HepG2 (cell line): ENCODE measurements around the gene CCSER2. TPM values are rescaled to one million over a fixed set of nuclear protein-coding genes. Genes with fewer than 3 reads are reported as not detected.

Experiments used
- IKZF4 ChIP-seq: sonication (generic); formaldehyde crosslinking; IDR thresholded peaks from 2 replicates; pipeline ENCODE4 v1.5.1; 2020; ENCODE audit warnings: borderline replicate concordance, mild to moderate bottlenecking, low read depth, missing genetic modification reagents; ENCODE audit errors: not compliant biosample characterization
- KLF15 ChIP-seq: sonication (generic); formaldehyde crosslinking; IDR thresholded peaks from 2 replicates; pipeline ENCODE4 v1.8.1; 2023; ENCODE audit warnings: borderline replicate concordance, mild to moderate bottlenecking, inconsistent platforms, missing genetic modification reagents, mixed read lengths
- MIER3 ChIP-seq: IDR thresholded peaks from 2 replicates; pipeline ENCODE4 v1.6.1; 2016; ENCODE audit warnings: missing compliant biosample characterization, borderline replicate concordance
- MLX ChIP-seq: IDR thresholded peaks from 2 replicates; pipeline ENCODE4 v1.6.1; 2016
- MTF1 ChIP-seq: sonication (generic); formaldehyde crosslinking; IDR thresholded peaks from 2 replicates; pipeline ENCODE4 v1.5.0; 2020; ENCODE audit warnings: missing genetic modification reagents
- NFE2L1 ChIP-seq: sonication (generic); formaldehyde crosslinking; IDR thresholded peaks from 2 replicates; pipeline ENCODE4 v1.4.0; 2020; ENCODE audit warnings: missing genetic modification reagents, mild to moderate bottlenecking, borderline replicate concordance
- NR2C2 ChIP-seq: sonication (generic); formaldehyde crosslinking; IDR thresholded peaks from 2 replicates; pipeline ENCODE4 v1.4.0; 2020; ENCODE audit warnings: missing genetic modification reagents, mild to moderate bottlenecking, moderate library complexity, borderline replicate concordance
- PHF21A ChIP-seq: sonication (generic); formaldehyde crosslinking; IDR thresholded peaks from 2 replicates; pipeline ENCODE4 v1.5.0; 2020; ENCODE audit warnings: mild to moderate bottlenecking, missing genetic modification reagents
- PITX1 ChIP-seq: sonication (generic); formaldehyde crosslinking; IDR thresholded peaks from 2 replicates; pipeline ENCODE4 v1.5.1; 2020; ENCODE audit warnings: mild to moderate bottlenecking, missing genetic modification reagents
- ZBTB14 ChIP-seq: sonication (generic); formaldehyde crosslinking; IDR thresholded peaks from 2 replicates; pipeline ENCODE4 v1.4.0; 2020; ENCODE audit warnings: missing genetic modification reagents
- ZBTB33 ChIP-seq: sonication (generic); formaldehyde crosslinking; IDR thresholded peaks from 2 replicates; pipeline ENCODE4 v1.4.0; 2020; ENCODE audit warnings: missing genetic modification reagents
- ZKSCAN1 ChIP-seq: fragments of 150-350 bp; IDR thresholded peaks from 2 replicates; pipeline ENCODE4 v1.6.1; 2014; ENCODE audit warnings: low read length
- ZNF331 ChIP-seq: sonication (generic); formaldehyde crosslinking; IDR thresholded peaks from 2 replicates; pipeline ENCODE4 v1.4.0; 2020; ENCODE audit warnings: missing genetic modification reagents
- polyA plus RNA-seq, 8 experiments: library from polyadenylated mRNA; depleted of rRNA in 3 of 8; stranded (reverse) in 7 of 8; unstranded in 1 of 8; fragments of >200 nt; fragmentation: Illumina TruSeq in 4 of 8; extraction: Trizol in 4 of 8; gene quantifications; 2 replicates each; pipeline versions ENCODE4 v1.2.1 to v1.2.3, GENCODE V29; 2011 to 2016; ENCODE audit warnings: low read depth in 4 of 8, missing spikeins in 1 of 8, mixed read lengths in 1 of 8; ENCODE audit not compliant: insufficient read depth in 1 of 8
- total RNA-seq, 5 experiments: library from RNA; depleted of rRNA; stranded (reverse); fragments of >200 nt; fragmentation: Illumina TruSeq; extraction: Trizol; gene quantifications; 2 replicates each; pipeline ENCODE4 v1.2.3, GENCODE V29; 2016; ENCODE audit warnings: low read depth in 1 of 5
- TF ChIP-seq, protein P1 (sequence below): sonication (generic); formaldehyde crosslinking; IDR thresholded peaks from 2 replicates; pipeline ENCODE4 v1.4.0; 2020; ENCODE audit warnings: missing genetic modification reagents, borderline replicate concordance
- TF ChIP-seq, protein P2 (sequence below), 2 experiments: sonication (generic) in 1 of 2; formaldehyde crosslinking in 1 of 2; IDR thresholded peaks; 2 replicates each; pipeline versions ENCODE4 v1.4.0 to v1.6.1; 2018 to 2020; ENCODE audit warnings: missing genetic modification reagents in 2 of 2, borderline replicate concordance in 1 of 2, low read depth in 1 of 2, mild to moderate bottlenecking in 1 of 2, missing biosample characterization in 1 of 2
- TF ChIP-seq, protein P3 (sequence below): sonication (generic); formaldehyde crosslinking; IDR thresholded peaks from 2 replicates; pipeline ENCODE4 v1.5.0; 2020; ENCODE audit warnings: missing genetic modification reagents

Gene CCSER2
- total and polyA plus RNA-seq, 2 of the 13 experiments (the other 11 are each of a cell fraction or from before 2014, with no cell fraction given): 13.3 to 17.2 TPM

GRCh38 chr10:84523526-84523925 is 195.1 kb downstream of the CCSER2 start (continued):
- TF ChIP-seq NFE2L1 (CRISPR knock-in tag) (no peak), PHF21A (CRISPR knock-in tag) (no peak), ZBTB14 (CRISPR knock-in tag) (no peak), NR2C2 (CRISPR knock-in tag) (no peak), PITX1 (CRISPR knock-in tag) (peak; percentile 54; the same call in 1 of the 2 replicates), MIER3 (CRISPR knock-in tag) (no peak), ZNF331 (CRISPR knock-in tag) (peak; percentile 49; the same call in 1 of the 2 replicates), KLF15 (CRISPR knock-in tag) (no peak), ZKSCAN1 (no peak), MLX (CRISPR knock-in tag) (peak; percentile 36; the same call in 1 of the 2 replicates), IKZF4 (CRISPR knock-in tag) (no peak), ZBTB33 (no peak), MTF1 (no peak)
- TF ChIP-seq, protein P1, sequence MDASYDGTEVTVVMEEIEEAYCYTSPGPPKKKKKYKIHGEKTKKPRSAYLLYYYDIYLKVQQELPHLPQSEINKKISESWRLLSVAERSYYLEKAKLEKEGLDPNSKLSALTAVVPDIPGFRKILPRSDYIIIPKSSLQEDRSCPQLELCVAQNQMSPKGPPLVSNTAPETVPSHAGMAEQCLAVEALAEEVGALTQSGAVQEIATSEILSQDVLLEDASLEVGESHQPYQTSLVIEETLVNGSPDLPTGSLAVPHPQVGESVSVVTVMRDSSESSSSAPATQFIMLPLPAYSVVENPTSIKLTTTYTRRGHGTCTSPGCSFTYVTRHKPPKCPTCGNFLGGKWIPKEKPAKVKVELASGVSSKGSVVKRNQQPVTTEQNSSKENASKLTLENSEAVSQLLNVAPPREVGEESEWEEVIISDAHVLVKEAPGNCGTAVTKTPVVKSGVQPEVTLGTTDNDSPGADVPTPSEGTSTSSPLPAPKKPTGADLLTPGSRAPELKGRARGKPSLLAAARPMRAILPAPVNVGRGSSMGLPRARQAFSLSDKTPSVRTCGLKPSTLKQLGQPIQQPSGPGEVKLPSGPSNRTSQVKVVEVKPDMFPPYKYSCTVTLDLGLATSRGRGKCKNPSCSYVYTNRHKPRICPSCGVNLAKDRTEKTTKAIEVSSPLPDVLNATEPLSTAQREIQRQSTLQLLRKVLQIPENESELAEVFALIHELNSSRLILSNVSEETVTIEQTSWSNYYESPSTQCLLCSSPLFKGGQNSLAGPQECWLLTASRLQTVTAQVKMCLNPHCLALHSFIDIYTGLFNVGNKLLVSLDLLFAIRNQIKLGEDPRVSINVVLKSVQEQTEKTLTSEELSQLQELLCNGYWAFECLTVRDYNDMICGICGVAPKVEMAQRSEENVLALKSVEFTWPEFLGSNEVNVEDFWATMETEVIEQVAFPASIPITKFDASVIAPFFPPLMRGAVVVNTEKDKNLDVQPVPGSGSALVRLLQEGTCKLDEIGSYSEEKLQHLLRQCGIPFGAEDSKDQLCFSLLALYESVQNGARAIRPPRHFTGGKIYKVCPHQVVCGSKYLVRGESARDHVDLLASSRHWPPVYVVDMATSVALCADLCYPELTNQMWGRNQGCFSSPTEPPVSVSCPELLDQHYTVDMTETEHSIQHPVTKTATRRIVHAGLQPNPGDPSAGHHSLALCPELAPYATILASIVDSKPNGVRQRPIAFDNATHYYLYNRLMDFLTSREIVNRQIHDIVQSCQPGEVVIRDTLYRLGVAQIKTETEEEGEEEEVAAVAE (CRISPR knock-in tag): no peak
- TF ChIP-seq, protein P2, sequence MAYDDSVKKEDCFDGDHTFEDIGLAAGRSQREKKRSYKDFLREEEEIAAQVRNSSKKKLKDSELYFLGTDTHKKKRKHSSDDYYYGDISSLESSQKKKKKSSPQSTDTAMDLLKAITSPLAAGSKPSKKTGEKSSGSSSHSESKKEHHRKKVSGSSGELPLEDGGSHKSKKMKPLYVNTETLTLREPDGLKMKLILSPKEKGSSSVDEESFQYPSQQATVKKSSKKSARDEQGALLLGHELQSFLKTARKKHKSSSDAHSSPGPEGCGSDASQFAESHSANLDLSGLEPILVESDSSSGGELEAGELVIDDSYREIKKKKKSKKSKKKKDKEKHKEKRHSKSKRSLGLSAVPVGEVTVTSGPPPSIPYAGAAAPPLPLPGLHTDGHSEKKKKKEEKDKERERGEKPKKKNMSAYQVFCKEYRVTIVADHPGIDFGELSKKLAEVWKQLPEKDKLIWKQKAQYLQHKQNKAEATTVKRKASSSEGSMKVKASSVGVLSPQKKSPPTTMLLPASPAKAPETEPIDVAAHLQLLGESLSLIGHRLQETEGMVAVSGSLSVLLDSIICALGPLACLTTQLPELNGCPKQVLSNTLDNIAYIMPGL (CRISPR knock-in tag; IDR thresholded peaks at IDR 0.05; ENCODE audit: borderline replicate concordance in 1 of 2, low read depth in 1 of 2): no peak
- TF ChIP-seq, protein P3, sequence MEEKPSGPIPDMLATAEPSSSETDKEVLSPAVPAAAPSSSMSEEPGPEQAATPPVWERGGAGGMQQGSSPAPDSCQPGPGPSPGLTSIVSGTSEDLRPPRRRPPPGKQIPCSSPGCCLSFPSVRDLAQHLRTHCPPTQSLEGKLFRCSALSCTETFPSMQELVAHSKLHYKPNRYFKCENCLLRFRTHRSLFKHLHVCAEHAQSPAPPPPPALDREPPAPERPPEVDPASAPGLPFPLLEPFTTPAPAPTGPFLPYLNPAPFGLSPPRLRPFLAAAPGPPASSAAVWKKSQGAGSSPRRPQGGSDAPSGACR (CRISPR knock-in tag): no peak
